ENCODE measurements around the gene PRSS22.

The PRSS22 gene

DNA sequence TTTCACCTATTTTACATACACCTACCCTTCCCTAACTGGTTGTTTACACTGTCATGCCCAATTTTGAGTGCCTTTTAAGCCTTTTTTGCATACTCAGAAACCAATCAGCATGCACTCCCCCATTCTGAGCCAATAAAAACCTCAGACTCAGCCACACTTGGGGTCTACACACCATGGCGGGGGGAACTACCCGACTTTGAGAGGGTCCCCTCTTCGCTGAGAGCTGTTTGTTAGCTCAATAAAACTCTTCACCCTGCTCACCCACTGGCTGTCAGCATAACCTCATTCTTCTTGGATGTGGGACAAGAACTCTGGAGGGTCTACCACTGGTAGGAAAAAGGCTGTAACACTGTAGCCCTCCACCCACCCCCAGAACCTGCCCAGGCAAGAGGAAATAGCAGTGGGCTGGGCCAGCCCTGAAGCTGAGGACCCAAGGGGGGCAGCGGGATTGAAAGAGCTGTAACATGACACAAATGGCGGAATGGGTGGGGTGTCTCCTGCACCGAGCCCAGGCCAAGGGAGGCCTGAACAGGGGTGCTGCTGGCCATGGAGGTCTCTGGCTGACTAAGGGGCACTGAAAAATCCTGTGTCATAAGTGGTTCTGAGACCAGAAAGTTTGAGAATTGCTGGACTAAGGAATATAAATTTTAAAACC lies 22.0 kb upstream of the PRSS22 start:
- no peak for DNase-seq

DNA sequence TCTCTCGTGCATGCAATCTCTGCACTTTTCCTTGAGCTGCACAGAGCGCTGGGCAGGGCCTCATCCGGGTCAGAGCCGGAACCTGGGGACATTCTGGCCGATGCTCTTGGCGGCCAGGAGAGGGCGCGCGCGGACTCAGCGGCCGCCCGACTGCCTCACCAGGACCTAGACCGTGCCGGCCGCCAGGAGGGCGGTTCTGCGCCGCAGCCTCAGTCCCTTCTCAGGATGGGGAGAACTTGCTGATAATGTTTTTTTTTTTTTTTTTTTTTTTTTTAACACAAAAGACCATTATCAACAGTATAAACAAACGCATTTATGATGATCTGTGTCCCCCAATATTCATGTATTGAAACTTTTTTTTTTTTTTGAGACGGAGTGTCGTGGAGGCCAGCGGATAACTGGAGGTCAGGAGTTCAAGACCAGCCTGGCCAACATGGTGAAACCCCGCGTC lies 17.0 kb upstream of the PRSS22 start:
- DNase-seq: peak; percentile 86

DNA sequence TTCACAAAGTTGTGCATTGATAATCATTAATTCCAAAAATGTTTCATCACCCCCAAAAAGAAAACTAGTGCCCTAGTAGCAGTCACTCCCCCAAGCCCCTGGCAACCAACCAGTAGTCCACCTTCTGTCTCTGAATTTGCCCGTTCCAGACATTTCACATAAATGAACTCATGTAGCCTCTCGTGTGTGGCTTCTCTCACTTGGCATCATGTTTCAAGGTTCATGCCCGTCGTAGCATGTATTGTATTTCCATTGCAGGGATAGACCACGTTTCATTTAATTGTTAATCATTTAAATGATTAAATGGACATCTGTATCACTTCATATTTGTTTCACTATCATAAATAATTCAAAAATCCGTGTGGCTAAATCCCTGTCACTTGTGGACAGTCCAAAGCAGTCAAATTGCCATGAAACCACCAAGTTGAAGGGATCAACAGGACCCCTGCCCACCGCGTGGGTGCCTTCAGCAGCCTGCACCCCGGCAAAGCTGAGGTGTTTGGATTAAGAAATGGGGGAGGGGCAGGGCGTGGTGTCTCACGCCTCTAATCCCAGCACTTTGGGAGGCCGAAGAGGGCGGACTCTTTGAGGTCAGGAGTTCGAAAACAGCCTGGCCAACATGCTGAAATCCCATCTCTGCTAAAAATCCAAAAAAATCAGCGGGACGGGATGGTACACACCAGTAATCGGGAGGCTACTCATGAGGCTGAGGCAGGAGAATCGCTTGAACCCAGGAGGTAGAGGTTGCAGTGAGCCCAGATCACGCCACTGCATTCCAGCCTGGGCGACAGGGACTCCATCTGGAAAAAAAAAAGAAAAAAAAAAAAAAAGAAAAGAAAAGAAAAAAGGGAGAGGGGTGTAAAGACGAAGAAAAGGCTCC lies 16.3 kb upstream of the PRSS22 start:
- no peak for DNase-seq

DNA sequence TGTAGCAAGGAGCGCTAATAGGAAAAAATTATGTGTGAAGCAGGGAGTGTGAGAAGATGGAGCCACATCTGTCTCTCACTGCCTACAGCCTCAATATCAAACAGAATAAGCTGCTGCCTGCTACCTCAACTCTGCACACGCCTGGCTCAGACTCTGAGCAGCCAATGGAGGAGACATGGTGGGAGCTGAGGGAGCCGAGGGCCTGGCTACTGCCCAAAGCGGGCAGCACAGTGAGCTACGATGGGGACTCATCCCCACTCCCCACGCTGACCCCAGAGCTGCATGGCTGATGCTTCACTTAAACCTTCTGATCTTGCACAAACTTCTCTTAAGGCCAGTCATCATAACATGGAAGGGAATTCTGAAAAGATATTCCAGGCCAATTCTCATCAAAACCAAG lies 14.0 kb upstream of the PRSS22 start:
- no peak for DNase-seq

DNA sequence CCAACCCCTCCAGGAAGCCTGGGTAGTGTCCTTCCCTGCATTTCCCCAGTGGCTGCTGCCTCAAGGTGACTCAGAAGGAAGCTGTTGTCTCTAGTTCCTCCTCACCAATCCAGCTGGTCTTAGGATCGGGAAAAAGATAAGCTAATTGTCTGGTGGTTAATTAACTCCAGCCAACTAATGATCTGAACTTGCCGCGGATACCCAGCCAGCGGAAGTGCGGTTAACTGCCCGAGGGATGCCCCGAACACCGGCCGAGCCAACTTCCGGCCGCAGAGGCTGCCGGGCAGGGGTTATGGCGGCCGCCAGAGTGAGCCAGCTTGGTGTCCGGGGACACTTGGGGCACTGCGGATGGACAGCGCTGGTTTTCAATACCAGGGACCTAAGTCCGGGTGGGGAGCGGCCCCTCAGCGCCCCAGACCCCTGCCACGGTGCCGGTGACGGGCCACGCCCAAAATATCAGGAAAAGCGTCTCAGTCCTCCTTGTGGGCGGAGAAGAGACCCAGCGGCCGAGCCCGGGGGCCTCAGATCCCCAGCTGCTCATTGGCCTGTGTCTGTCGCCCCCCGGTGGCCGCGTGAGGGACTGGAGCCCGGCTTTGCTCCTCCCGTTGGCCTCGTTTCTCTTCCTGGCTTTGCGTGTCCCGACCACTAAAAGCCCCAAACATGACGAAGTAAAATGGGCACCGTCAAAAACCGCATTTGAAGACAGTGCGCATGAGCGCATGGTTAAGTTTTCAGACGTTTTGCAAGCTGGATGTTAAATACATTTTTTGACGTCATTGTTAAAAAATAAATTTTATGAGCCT lies 10.2 kb upstream of the PRSS22 start:
- DNase-seq: peak; percentile 96

DNA sequence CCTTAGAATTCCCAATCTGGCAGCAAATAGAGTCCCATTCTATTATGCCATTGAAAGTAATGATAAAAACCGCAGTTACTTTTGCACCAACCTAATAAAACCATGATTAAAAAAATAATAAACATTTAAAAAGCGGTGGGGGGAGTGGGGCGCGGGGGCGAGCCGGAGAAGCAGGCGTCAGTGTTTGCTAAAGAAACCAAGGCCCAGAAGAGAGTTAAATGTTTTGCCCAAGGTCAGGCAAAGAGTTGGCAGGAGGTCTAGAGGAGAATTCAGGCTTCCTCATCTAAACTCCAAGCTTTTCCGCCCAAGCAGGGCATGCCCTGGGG lies 9.7 kb upstream of the PRSS22 start:
- no peak for DNase-seq

DNA sequence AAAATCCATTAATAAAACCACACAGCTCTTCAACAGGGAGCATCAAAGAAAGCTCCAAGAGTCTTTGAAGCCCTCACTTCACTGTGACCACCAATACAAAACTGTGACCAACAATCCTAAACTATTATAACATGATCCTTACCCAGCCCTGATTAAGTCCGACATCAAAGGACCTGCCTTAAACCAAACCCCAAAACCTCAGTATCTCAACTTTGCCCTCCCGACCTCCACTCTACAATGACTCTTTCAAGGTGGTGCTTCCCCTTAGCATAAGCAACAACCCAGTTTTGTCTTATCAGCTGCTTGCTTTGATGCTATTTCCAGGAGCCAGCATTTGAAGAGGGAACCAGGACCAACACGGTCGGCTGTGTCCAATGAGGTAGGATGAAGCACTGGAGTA lies 8.5 kb upstream of the PRSS22 start:
- DNase-seq: no peak

DNA sequence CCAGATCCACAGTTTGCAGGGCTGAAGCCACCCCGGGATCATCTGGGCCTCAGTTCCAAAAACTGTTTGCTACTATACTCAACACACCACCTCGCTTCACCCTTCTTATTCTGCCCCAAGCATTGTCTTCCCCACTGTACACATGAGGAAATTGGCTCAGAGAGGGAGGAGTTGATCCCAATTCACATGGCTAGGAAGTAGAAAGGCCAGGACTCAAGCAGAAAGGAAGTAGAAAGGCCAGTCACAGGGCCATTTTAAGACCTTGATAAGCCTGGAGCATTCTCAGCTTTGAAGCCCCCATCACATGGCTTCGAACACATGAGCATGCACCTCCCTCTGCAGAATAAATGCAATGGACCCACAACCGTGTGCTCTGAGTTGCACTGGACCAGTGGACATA lies 7.7 kb upstream of the PRSS22 start:
- no peak for DNase-seq

DNA sequence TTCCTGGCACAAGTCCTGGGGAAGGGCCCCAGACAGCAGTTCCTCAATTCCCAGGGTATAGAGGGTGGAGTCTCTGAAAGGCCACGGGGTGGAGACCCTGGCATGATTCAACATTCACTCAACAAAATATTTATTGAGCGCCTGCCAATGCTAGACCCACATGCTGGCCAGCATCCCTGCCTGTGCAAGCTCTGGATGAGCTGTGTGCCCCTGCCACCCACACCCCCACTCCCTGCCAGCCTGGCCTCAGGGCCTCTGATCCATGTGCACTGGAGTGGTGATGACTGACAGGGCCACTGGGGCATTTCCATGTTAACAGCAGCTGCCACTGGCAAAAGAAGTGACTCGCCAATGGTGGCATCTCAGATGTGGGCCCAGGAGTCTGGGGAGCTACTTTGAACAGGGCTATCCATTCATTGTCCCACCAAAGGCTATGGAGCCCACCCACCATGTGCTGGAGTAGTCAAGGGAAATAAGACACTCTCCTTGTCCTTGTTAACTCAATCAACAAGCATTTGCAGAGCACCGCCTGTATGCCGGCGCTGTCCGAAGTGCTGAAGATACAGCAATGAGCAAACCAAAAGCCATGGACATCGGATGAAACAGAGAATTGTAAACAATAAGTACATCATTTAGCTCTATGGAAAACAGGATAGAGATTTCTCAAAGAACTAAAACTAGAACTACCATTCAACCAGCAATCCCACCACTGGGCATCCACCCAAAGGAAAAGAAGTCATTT lies 3.0 kb upstream of the PRSS22 start:
- DNase-seq: peak; percentile 66

DNA sequence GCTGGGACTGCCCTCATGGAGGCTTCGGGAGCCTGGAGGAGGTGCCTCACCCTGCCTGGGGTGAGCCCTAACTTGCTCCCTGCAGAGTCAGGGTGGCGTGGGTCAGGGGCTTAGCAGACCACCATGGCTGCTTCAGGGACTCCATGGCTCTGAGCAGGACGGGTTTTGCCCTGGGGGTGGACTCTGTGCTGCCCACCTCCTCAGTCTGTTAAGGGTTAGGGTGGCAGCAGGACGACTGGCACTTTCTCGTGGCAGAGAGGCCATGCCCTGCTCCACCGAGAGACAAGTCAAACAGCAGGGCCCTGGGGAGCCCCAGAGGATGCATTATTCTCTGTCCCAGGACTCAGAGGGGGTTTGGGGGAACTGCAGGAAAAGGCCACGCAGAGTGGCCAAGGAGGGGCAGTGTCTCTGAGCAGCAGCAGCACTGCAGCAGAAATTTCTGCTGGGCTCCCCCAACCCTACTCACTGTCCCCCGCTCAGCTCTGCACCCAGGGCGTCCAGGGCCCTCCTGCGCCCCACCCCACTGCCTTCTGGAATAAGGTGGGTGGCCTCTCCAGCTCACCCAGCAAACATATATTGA lies 1.8 kb upstream of the PRSS22 start:
- DNase-seq: no peak

DNA sequence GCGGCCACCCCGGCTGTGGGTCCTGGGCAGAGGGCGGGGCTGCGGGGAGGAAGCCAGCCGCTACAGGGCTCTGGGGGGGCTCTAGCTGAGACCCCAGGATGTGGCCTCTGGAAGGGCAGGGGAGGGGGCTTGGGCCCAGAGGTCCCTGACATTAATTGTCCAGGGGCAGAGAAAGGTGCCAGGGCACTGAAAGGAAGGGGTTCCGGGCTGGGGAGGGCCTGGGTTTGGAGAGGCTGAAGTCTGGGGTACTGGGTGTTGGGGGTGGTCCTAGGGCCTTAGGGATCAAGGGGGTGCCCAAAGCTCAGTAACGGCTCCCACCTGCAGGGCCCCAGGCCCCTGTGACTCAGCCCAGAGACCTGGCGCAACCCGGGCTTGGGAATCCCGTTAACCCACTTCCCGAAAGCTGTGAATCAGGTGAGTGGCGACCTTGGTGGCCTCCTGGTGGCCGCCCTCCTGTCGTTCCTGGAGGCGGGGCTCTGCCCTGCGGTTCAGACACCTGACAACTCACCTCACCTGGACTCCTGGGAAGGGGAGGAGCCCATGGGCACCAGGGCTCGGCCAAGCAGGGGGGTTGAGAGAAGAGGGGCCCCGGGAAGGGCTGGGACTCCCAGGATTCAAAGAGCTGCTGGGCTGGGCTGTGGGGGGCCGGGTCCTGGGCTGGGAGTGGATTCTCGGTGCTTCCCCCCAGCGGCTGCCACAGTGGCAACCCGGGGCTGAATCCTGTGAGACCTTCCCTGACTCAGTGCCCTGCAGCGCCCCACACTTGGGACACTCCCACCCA lies 465 bp upstream of the PRSS22 start:
- no peak for DNase-seq

DNA sequence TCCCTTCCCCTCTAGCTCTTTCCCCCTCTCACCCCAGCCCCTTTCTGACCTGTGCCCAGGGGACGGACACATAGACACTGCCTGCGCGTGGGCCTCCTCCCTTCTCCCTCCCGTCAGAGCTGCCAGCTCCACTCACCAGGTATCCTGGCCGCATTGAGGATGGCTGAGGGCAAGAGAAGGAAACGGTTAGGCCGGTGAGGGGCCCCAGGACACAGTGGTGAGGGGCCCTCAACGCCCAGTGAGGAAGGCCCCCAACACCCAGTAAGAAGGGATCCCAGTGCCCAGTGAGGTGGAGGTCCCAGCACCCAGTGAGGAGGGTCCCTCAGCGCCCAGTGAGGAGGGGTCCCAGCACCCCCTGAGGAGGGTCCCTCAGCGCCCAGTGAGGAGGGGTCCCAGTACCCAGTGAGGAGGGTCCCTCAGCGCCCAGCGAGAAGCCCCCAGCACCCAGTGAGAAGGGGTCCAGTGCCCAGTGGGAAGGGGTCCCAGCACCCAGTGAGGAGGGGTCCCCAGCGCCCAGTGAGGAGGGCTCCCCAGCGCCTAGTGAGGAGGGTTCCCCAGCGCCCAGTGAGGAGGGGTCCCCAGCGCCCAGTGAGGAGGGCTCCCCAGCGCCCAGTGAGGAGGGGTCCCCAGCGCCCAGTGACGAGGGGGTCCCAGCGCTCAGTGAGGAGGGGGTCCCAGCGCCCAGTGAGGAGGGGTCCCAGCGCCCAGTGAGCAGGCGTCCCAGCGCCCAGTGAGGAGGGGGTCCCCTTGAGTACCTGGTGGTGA lies 1.1 kb downstream of the PRSS22 start:
- no peak for DNase-seq

DNA sequence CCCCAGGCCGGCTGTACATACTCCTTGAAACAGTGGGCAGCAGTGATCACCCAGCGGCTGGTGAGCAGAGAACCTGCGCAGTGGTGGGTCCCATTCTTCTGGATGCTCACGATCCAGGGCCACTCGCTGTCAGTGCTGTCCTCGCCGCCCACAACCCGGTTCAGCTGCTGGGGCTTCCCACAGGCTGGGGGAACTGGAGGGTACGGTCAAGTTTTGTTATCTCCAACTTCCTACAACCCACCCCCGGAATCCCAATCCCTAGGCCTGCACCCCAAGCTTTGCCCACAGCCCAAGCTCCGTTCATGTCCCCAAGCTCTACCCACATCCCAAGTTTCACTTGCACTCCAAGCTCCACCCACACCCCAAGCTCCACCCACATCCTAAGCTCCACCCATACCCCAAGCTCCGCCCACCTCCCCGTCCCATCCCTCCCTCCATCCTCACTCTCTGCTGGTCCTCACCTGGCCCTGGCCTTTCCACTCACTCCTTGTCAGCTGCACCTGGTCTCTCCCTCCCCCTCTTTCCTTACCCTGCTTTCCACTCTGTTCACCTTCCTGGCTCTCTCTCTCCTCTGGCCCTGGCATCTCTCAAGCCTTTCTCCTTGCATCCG lies 1.8 kb downstream of the PRSS22 start:
- DNase-seq: peak; percentile 24

DNA sequence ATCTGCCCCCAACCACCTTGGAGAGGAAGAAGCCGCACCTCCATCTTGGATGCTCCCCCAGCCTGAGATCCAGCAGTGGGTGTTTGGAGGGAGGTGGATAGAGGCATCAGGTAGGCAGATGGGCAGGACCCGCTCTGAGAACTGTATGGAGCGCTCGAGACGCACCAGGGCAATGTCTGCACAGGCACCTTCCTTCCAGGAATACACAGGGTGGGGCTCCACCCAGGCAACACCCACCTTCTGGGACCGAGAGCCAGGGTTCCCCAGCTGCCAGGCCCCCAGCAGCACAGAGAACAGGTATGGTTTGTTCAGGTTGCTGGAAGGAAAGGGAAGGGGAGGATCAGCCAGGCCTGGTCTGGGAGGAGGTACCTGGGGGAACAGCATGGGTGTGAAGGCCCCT lies 2.4 kb downstream of the PRSS22 start:
- no peak for DNase-seq

DNA sequence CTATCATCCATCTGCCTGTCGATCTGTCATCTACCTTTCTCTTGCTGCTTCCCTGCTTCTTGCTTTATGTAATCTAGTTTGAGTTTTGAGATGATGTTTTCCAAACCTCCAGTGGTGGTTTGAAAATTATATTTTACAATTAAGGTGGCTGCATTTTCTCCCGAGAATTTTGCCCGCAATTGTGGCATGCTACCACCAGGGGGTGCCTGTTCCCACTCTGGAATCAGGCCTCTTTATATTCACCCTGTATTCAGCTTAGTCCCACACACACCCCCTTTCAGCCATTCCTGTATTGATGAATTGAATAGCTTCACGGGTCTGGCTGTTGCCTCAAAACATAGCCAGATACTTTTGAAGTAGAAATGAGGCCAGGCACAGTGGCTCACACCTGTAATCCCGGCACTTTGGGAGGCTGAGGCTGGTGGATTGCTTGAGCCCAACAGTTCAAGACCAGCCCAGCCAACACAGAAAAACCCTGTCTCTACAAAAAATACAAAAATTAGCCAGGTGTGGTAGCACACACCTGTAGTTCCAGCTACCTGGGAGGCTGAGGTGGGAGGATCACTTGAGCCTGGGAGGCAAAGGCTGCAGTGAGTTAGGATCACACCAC lies 3.2 kb downstream of the PRSS22 start:
- peak; percentile 33 for DNase-seq

DNA sequence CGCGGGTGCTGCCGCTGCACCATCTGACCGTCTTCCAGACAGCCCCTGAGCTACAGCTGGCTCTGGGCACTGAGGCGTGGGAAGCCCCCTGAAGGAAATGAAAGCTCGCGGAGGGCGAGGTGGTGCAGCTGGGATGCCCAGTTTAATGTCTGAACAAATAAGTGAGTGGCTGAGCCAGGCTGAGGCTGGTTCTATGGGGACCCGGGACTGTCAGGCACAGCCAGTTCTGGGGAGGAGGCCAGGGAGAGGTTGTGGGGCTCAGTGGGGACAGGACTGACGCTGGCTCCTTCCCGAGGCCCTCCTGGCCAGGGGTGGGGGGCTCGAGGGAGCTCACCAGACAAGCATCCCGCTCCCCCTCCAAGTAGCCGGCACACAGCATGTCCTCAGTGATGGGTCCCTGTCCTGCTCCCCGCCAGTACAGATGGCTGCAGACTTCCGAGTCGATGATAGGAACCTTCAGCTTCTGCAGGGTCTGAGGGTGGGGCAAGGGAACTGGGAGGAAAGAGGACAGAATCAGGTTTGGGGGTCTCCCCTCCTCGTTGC lies 4.4 kb downstream of the PRSS22 start:
- no peak for DNase-seq

DNA sequence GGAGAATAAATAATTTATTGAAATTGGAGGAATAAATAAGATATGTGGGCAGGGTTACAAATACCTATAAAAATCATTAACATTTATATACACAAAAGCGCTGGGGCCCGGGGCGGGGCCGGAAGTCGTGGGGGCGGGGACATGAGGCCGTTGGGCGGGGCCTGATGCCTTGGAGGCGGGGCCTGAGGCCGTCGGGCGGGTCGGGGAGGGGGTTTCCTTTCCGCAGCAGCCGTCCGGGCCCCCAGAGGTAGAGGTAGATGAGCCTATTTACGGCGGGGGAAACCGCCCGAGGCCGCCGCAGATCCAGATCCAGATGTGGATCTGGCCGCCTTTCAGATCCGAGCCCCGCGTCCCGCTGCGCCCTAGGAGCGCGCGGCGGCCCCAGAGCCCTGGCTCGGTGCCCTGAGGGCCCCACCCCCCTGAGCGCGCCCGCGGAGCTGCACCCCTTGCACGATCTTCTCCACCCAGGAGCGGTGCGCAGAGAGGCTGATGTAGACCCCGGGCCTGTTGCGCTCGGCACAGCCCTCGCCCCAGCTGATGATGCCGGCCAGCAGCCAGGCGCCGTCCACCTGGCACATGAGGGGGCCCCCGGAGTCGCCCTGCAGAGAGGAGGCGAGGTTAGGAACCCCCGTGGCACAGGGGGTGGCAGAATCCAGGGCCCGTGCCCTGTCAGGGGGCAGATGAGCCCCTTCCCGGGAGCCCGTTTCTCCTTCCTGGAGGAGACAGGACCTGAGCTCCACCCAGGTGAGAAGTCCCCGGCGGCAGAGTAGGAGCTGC lies 5.1 kb downstream of the PRSS22 start:
- DNase-seq: no peak

DNA sequence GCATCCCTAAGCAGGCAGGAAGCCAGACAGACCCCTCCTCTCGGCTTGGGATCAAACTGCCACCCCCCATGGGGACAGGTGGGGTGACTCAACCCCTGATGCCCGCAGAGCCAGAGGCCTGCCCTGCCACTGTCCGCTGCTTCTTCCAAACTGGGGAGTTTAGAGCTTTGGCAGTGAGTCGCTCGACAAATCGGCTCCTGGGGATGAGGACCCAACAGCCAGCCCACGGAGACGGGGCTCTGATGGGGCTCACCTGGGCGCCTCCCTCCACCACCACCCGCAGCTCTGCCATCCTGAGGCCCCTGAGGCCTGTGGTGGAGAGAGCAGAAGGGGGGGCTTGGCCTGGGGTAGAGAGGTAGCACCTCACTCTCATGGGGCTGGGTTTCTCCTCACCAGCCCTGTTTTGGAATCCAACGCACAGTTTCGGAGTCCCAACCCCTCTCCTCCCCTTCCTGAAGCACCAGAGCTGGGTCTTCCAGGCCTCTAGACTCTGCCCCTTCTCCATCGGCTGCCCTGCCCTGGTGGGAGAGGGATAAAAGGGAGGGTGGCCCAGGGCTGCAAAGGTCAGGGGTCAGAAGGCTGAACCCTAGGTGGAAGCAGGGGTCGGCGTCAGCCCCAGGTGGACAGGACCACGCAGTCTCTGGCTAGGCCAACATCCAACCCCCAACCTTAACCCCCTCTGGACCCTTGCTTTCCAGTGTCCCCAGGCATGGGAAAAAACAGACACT lies 5.8 kb downstream of the PRSS22 start:
- no peak for DNase-seq
